RPMI7951 (cell line): Measurements from ENCODE around the gene MRPS10. TPM values are rescaled to one million over a fixed set of nuclear protein-coding genes. Genes with fewer than 3 reads are reported as not detected.
A peak's percentile ranks its signal among the peaks of the same experiment; 100 is the strongest.
"Not testable (repeated sequence)": the region's sequence is repeated elsewhere in the genome, so short reads cannot be mapped to it uniquely, and the experiment has no call there.

Source experiments
- DNase-seq: peaks from one replicate; pipeline ENCODE4 v3.0.0-alpha.2; 2012; ENCODE audit warnings: low read depth
- total RNA-seq: library from RNA; depleted of rRNA; stranded (reverse); fragments of >200 nt; shearing (Covaris generic); gene quantifications from 2 replicates; pipeline ENCODE4 v1.2.3, GENCODE V29; 2014

The MRPS10 gene
- total RNA-seq, 1 experiment from 2014 or later = 72.9 TPM

DNA sequence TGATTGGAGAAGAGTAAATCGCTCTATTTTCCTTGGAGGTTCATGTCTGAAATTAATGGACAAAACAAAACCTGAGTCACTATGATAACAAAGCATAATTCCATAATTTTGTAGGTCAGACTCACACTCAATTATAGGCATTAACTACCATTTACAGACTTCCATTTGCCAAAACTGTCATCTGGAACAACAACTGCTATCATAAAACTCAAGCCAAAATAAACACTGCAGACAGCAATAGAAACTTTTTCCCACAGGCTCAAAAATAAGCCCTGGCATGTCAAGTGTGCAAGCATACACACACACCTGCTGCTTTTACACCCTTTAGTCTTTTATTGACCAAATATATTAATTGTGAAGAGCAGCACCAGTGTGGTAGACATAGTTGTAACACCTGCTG is 7.1 kb downstream of the MRPS10 start:
- DNase-seq = no peak

- not testable (repeated sequence) for DNase-seq
Observed at GRCh38 chr6:42207559-42207958, 10.1 kb downstream of the MRPS10 start.

- DNase-seq = no peak
Observed at GRCh38 chr6:42204768-42205282, 12.8 kb downstream of the MRPS10 start.

DNA sequence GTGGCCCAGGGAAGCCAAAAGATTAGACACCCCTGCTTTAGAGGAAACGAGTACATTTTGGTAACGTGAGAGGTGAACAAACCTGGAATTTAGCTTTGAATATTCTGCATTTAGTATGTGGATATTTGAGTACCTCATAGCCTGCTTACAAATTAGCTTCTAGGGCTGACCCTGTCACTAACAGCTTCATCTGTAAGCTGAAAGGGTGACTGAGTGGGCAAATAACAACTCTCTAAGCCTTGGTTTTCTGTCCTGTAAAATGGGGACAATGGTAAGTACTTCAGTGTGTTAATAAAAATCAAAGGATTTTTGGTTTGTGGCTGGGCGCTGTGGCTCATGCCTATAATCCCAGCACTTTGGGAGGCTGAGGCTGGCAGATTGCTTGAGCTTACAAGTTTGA is 14.5 kb downstream of the MRPS10 start:
- no peak for DNase-seq

DNA sequence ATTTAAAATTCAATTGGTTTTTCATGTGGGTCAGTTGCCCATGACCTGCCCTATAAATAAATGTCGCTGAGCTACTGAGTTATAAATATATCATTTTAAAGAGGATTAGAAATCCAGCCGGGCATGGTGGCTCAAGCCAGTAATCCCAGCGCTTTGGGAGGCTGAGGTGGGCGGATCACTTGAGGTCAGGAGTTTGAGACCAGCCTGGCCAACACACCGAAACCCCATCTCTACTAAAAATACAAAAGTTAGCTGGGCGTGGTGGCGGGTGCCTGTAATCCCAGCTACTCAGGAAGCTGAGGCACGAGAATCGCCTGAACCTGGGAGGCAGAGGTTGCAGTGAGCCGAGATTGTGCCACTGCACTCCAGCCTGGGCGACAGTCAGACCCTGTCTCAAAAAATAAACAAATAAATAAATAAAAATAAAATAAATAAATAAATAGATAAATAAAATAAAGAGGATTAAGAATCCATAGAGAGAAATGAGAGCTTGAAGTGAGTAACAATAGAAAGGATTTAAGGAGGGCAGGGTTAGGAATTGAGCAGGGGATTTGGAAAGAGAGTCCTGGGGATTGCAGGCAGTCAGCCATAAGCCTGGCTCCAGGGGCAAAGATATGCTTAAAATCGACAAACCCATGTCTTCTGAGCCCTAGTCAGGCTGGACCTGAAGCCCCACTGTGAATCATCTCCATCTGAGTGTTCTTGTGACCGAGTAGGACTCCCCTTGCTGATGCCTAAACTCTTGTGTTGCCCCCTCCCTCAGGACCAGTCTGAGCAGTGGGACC is 15.3 kb downstream of the MRPS10 start:
- DNase-seq = not testable (repeated sequence)

DNA sequence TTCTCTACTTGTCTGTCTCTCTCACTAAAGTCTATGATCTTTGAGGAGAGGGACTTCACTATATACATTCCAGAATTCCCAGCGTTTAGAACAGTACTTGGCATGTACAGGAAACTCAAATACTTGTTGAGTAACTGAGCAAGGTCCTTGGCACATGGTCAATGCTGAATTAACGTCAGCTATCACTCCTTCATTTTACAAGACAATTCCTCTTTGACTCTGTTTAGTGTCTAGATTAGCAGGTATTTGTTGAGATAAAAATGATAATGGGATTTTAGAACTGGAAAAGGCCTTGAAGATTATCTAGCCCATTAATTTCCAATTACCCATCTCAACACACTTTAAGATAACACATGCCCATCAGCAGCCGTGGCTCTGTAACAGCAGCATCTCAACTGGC is 16.3 kb downstream of the MRPS10 start:
- no peak for DNase-seq

DNA sequence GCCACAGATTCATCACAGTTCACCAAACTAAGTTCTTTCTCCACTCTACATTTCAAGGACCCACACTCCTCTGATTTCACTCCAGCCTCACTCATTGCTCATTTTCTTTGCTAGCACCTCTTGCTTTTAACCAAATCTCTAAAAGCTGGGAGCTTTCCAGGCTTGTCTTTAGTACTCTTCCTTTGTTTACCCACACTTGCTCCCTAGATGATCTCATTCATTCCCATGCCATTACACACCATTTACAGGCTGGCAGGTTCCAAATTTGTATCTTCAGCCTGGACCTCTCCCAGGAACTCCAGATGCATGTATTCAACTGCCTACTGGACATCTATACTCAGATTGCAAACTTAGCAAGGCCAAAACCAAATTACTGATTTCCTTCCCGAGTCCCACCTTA is 17.6 kb downstream of the MRPS10 start:
- peak; percentile 73 for DNase-seq

DNA sequence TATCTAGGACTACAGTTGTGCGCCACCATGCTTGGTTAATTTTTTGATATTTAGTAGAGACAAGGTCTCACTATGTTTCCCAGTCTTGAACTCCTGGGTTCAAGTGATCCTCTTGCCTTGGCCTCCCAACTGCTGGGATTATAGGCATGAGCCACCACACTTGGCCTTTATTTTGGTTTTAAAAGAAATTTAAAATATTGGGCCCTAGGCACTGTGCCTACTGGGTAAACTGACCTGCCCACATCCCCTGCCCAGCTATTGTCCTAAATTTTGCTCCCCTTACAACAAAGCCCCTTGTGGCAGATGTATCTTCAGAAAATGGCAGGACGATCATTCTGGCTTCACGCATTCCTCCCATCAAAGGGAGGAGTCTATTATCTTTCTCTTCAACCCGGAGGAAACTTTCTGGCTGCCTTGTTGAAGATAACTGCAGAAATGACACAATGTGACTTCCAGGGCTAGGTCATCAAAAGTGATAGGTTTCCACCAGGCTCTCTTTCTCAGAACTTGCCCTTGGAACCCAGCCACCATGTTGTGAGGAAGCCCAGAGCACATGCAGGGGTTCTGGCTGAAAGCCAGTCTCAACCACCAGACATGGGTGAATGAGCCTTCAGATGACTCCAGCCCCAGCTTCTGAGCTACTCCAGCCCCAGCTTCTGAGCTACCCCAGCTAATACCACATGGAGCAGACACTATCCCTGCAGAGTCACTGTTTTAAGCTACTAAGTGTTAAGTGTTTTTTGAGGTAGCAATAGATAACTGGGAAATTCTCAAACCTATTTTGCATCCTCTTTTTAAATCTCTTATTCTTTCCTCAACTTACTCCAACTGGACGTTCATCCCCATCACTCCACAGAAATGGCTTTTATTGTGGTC is 18.3 kb downstream of the MRPS10 start:
- DNase-seq = peak; percentile 68

DNA sequence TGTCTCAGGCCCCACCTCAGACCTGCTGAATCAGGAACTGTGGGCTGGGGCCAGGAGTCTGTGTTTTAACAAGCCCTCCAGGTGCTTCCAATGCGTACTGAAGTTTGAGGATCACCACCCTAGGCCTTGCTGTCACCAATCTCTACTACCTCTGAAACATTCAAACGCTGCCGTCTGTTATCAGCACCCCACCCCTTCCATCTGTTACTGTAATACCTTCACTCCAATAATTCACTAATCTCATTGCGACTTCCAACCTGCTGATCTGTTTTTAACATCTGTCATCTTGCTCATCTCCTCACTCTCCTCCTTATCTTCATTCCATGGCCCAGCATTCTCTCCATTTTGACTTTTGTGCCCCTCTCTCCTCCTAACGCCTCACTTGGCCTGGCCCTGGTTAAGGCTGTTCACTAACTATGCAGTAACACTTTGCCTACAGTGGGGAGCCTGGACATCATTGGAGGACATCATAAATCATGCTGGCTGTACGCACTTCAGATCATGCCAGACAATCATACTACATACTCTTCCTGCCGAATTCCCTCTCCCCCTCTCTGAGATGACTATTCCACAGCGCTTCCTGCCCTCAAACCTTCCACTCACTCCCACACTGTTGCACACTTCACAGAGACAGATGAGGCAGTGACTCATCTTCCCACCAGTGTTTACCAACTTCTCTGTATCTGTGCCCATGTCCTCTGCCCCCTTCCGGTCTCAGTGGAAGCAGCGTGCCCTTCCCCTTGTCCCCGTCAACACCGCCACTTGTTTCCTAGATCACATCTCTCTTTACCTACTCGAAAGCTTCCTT is 19.9 kb downstream of the MRPS10 start:
- peak; percentile 82 for DNase-seq

GRCh38 chr6:42195415-42195814 is 22.2 kb downstream of the MRPS10 start:
- no peak for DNase-seq

DNA sequence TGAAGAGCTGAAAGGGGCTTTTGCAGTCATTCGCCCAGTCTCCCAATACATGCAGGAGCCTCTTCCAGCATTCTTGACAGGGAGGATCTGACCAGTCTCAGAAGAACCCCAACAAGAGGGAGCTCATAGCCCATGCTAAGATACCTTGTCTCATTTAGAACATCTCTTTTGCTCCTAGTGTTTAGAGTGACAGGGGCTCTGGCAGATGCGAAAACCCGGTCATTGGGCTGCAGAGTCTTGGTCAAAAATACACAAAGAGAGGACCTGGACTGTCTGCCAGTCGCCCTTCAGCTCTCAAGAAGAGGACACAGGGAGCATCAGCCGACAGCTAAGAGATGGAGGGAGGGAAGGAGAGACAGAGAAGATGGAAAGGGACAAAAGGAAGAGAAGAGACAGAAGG is 23.6 kb downstream of the MRPS10 start:
- DNase-seq = no peak

DNA sequence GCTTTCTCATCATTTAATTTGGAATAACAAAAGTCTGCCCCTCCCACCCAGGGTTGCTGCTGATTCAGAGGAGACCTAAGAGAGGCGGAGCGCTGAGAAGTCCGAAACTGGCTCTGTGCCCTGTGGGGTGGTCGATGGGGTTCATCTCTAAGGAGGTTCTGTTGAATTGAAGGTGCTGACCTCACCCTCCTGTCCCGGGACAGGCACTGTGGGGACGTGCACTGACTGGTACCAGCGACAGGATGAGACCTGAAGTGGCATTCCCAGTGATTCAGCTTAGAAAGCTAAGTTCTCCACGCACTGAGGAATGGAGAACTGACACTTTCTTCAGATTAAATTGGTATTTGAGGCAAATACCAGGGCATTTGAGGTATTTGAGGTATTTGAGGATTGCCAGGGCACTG is 24.2 kb downstream of the MRPS10 start:
- no peak for DNase-seq

- not testable (repeated sequence) for DNase-seq
Observed at GRCh38 chr6:42192385-42192784, 25.3 kb downstream of the MRPS10 start.

DNA sequence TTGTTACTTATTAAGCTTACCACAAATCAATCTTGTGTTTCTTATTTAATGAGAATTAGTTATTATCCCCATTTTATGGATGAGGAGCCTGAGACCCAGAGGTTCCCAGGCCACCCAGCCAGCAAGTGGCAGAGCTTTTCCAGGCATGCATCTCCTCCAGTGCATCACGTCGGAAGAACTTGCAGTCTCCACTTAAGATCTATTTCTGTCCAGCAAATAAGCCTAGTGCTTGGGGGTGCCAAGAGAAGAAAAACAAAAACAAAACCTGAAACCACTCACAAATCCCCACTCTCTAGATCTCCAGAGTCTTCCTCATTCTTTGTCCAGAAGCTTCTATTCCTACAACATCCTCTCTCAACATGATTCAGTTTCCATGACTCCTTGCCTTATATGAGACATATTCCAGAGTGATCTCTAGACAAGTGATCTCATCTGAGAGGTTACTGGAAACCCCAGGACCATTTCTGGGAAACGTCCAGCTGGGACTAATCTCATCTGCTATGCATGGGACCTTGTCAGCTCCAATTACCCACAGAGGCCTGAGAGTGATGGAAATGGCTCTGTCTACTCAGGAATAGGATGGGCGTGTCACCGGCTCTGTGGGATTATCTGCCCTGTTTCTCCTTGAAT is 27.0 kb downstream of the MRPS10 start:
- DNase-seq = peak; percentile 54

DNA sequence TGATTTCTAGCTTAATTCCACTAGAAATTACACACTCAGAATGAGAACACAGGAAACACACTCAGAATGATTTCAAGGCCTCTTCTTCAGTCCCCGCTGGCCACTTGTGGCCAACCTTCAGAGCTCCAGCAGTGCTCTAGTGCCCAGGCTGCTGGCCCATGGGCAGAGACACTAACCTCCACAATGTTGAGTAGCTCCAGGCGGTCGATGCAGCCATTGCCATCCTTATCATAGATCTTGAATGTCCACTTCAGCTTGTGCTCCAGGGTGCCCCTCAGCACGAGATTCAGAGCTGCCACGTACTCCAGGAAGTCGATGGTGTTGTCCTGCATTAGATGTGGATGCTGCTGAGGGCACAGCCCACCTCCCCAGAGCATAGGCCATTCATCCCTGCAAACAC is 29.3 kb downstream of the MRPS10 start:
- DNase-seq = no peak

DNA sequence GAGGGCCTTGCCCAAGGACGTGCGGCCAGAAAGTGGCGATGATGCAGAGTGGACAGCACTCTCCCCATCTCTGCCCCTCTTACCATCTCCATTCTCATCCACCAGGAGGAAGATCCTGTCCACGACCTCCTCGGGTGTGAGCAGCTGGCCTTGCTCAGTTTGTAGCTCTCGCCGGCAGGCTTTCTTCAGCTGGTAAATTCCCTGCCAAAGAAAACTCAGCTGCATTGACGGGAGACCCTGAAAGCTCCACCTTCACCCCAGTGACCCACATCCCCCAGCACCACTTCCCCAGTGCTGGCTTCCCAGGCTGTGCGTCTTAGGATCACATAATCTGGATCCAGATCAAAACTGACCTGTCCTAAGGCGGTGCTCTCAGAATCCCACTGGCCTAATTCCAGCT is 32.1 kb downstream of the MRPS10 start:
- DNase-seq = no peak

DNA sequence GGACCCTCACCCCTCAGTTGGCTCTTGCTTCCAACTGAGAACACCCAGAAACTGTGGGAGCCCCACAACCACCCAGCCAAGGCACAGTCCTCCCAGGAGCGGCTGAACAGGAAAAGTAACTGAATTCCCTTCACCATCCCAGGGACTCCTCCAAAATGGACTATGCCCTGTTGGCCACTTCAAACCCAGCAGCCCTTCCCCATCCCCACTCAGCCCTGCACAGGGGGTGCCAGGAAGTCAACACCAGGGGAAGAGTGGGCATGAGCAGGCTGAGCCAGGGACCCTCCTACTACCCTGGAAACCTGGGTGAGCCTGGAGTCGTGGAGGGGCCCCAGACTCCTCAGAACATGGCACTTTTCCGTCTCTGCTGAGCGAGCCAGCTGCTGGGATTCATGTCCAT is 33.2 kb downstream of the MRPS10 start:
- DNase-seq = no peak

DNA sequence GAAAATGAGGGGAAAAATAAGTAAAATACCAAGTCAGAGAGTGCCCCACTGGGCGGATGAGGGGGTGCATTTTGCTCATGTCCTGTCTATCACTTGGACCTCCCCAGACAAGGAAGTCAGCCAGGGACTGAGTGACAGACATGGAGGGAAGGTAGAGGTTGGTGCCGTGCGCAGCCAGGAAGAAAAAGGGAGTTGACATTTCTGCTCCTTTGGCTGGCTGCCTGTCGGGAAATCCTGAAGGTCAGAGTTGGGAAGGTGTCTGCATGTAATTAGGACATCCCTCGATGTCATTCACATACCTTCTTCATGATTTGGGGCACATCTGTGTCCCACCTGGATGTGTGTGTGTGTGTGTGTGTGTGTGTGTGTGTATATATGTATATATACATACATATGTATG is 35.6 kb downstream of the MRPS10 start:
- DNase-seq = no peak

GRCh38 chr6:42179945-42180313 is 37.7 kb downstream of the MRPS10 start:
- DNase-seq = no peak

- no peak for DNase-seq
Observed at GRCh38 chr6:42179261-42179944, 38.3 kb downstream of the MRPS10 start.
